Measurements from ENCODE around the gene TTLL10.

DNA sequence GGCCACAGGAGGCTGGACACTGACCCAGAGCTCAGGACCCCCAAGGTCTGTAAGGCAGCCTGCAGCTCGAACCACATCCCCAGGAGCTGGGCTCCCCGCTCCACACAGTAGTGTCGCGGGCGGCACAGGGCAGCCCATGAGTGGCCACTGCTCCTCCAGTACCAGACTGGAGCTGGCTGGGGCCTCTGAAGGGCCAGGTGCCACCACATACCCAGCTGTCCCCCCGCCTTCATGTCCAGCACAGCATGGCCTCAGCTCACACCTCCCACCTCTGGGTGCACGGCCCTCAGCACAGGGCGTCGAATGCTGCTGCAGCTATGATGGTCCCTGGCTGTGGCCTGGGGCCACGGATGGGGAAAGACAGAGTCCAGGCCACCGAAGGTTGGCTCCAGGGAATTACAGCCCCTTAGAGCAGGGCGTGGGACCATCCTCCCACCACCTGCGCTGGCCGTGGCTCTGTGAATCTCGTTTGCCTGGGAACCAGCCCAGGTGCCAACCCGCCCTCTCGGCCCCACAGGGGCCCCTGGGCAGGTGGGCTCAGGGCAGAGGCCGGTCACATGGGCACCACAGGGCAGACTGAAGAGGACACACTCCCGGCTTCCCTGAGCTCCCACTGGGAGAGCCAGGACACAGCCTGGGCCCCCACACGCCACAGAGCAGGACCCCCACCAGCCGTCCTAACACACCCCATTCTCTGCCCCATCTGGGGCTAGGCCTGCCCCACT, 42.4 kb downstream of the TTLL10 start:
- TF ChIP-seq EZH2 (IDR thresholded peaks at IDR 0.05; ENCODE audit: insufficient read depth, poor library complexity, severe bottlenecking) (no peak), EZH2phosphoT487 (IDR thresholded peaks at IDR 0.05; ENCODE audit: insufficient read depth, low read depth) (no peak)

Measured in GM23248 (cell line).